ENCODE data around the gene CAMK2G.

The CAMK2G gene

DNA sequence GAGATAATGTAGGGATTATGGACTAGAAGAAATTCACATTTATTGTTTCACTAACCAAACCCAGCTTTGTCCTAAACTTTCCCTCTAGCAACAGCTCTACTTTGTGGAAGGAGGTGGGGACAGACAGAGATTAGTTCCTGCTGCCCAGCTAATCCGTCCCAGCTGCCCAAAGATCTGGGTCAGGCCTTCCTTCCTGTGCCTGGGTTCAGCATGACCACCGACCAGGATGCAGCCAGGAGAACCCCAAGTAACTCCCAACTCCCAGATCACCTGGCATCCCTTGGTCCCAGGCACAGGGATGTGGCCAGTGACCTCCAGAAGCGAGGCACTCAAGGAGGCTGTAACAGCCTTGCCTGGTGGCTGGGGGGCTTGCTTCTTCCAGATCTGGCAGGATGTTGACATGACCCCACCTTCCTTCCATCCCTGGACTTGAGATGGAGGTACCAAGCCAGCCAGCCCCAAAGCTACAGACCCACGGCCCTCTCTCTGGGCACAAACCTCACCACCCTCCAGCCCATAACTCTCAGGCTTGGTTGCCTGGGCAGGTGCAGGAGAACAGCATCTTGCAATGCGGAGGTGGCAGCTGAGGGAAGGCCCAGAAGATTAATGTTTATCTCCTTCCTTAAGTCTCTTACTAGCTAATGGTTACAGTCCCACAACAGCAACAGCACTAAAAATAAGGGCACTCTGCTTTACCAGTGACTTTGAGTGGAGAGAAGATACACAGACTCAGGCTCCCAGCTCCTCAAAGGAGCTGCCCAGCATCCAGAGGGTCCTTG lies 11.1 kb downstream of the CAMK2G start:
- DNase-seq (ENCODE audit: low read depth) = no peak

DNA sequence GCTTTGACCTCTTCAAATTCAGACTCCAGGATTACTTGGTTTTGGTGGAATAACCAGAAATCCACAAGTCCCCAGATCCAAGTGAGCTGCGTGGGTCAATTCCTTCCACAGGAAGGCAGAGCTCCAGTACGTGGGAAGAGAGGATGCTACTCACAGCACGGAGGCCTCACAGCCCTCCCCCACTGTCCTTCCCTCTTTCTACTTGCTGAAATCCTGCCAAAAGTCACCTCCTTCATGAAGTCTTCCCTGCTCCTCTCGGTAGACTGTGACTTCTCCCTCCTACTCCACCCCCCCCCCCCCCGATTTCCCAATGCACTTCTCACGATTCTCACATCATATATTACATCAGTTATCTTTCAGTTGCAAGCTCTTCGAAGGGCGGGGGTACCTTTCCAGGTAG lies 12.3 kb downstream of the CAMK2G start:
- no peak for DNase-seq (ENCODE audit: low read depth)

DNA sequence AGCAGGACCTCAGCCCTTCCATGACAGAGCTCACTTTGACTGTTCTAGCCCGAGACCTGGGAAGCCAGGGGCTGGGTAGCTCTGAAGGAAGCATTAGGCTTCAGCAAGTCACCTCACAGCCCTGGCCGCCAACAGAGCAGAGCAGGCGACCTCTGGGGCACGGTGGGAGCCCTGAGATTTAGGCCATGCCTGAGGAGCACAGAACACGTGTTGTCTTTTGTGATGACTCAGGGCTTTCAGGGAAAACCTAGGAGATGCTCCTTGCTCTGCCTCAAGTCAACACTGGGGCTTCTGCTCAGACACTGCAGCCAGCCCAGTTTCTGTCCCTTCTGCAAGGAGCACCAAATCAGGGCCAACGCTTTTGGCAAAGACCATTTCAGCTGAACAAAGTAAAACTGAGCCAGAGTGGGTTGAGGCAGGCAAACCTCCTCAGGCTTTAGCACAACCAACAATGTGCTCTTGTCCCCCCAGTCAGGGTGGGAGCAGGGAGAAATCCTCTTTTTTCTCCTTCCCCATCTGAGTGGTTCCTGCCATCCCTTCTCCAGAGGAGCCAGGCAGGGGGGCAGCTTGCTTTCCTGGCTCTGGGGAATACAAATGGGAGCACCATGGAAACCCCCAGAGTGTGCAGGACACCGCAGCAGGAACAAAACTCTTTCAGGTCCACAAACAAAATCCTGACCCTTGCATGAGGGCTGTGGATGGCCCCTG lies 14.4 kb downstream of the CAMK2G start:
- DNase-seq (ENCODE audit: low read depth) = no peak

DNA sequence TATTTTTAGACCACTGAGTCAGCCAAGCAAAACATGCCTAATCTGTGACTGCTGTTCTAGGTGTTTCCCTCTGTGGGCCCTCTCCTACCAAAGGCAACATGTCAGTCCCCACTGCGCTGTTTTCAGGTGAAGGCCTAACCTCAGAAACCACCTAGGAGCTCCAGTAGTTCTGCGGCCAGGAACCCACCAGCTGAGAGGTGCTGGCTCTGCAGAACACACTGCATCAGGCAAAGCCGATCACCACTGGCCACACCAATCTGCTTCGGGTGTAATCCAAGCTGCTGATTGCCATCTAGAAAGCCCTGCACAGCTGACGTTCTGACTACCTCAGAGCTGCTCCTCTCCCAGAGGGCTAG lies 14.9 kb downstream of the CAMK2G start:
- no peak for DNase-seq (ENCODE audit: low read depth)

DNA sequence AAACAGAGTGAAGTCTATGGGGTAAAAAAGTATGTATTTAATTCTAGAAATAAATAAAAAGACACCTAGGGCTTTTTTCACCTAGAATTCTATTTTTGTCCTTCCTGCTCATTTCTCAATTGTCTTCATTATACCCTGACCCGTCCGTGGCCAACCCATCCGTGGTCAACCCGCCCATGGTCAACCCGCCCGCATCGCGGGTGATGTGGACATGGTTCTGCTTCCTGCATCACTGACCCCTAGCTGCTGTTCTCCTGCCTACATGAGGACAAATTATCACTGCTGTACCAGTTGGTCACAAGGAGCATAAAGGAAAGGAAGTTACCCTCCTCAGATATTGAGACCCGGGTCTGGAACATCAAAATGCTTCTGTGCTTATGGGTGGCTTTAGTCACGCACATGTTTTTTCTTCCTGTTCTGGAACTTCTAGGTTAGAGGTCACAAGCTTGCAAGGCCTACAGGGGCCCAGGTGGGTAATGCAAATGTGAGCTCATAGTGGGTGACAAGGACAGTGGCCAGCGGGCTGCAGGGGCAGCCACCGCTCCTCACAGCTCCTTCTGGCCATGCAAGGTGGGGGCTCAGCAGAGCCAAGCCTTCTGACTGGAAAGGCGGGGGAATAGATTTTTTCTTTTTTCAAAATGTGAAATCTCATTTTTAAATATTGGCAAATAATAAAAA lies 15.5 kb downstream of the CAMK2G start:
- DNase-seq (ENCODE audit: low read depth) = no peak

DNA sequence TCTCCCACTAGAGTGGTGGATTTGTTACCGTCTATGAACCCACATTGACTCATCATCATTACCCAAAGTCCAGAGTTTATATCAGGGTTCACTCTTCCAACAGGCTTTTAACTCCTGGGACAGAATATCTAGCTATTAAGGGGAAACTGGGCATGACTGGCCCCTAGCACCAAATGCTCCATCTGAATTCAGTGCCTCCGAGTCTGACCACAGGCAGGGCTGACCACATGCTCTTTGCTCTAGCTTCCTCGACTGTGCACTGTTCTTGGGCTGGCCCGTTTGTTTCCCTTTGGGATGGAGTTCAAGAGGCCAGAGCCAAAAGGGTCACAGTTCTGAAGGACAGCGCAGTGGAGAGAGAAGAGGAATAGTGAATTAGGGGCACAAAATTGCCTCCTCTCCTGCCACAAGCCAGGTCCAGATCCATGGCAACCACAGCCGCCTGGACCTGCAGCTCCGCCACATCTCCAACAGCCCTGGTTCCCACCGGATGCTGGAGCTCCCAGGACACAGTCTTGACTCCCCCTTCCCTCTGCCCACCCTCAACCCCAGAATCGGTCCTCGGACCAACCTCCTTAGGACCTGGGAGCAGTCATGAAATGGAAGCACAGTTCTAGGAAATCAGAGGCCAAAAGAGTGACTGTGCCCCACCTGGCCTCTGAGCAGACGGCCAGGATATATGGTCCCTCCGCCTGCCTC lies 16.2 kb downstream of the CAMK2G start:
- no peak for DNase-seq (ENCODE audit: low read depth)

DNA sequence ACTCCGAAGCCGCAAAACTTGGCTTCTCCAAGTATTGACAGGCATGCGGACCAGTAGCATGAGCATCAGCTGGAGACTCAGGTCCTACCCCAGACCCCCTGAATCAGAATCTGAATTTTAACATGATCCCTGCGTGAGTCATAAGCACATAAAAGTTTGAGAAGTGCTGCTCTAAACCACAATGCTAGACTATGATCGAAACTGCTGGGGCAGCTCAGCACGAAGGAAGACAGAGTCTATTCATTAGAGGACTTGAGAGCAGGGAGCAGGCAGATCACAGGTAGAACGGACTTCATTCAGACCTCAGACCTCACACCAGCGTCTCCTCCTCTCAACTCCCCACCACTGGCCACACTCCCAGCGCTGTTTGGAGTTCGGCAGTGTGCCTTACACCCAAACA lies 16.9 kb downstream of the CAMK2G start:
- DNase-seq (ENCODE audit: low read depth) = no peak

DNA sequence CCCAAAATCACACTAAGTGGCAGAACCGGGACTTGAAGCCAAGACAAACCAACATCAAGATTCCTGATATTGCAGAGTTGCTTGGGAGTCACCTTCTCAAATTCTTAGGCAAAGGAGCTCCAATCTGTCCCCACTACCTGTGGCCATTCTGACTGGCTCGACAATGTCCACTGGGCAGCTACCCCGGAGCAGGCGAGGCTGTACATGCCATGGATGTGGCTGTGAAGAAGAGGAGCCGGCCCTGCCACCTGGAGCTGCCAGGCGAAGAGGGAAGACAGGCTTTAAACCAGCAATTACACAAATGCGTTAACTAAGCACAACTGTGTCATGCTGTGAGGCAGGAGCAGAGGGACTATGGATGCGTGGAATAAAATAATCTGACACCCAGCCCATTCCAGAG lies 18.1 kb downstream of the CAMK2G start:
- DNase-seq (ENCODE audit: low read depth) = no peak

DNA sequence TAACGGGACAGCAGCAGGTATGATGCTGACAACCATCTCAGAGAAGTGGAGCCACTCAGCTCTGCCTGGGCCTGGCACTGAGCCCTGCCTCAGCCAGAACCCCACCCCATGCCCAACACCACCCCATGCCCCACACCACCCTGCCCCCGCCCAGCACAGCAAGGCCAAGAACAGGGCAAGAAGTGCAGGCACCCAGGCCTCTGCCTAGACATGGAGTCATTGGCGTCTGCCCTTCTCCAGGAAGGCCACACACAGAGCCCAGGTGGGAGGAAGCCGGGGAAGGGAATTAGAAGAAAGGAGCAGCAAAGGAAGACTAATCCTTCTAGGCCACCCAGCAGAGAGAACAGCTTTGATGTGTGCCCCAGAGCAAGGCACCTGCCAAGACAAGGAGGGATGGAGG lies 18.9 kb downstream of the CAMK2G start:
- DNase-seq (ENCODE audit: low read depth) = no peak

DNA sequence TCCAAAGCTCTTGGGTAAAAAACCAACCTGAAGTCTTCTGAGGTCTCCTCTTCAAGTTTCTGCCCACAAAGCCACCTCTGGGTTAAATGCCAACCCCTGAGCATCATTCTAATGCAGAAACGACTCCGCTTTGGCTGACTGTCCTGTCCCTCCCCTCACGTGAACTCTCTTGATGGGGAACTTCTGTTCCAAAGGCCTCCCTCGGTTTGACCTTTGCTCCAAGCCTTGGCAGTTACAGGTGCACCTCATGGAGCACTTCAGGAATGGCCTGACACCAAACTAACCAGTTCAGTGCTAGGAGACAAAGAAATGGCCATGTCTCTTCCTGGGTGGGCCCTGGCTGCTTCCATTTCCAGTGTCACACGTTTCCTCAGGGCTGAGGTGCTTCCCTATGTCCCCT lies 20.0 kb downstream of the CAMK2G start:
- no peak for DNase-seq (ENCODE audit: low read depth)

DNA sequence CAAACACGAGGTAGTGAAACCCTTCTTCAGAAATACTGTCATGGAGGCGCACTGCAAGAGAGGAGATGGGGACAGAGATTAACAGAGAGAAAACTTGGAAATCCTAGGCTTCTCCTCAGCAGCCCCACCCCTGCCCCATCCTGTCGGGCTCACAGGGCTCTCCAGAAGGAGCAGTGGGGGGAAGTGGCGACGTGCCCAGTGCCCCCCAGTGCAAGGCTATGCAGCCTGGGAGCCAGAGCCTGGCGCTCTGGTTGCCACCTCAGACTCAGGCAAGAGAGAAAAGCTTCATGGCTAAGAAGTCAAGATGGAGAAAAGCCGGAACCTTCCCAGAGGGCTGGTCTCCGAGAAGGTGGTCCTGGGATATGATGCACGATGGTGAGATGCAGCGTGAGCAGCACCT lies 21.2 kb downstream of the CAMK2G start:
- no peak for DNase-seq (ENCODE audit: low read depth)

DNA sequence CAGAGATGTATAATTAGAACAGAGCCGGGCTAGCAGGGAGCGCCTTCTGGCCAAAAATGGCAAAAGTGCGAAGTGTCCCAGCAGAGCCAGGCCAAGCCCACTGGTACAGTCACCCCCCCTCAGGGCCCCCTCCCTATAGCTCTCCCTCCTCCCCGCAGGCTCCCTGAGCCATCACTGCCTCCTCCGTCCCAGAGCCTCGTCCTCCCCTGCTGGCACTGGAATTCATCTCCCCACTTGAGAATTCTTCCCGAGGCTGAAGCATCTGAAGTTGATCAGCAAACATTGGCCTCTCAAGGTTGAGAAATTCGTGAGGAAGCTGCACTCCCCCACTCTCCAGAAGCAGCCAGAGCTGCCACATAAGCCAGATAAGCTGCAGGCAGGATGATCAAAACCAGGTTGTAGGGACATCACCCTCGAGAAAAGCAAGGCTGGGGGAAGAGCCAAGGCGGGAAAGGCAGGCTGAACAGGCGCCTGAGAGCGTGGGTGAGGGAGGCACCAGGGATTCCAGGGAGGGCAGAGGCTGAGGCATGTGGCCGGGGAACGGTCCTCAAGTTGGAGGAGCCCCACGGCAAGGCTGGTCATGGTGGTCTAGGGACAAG lies 23.4 kb downstream of the CAMK2G start:
- no peak for DNase-seq (ENCODE audit: low read depth)

DNA sequence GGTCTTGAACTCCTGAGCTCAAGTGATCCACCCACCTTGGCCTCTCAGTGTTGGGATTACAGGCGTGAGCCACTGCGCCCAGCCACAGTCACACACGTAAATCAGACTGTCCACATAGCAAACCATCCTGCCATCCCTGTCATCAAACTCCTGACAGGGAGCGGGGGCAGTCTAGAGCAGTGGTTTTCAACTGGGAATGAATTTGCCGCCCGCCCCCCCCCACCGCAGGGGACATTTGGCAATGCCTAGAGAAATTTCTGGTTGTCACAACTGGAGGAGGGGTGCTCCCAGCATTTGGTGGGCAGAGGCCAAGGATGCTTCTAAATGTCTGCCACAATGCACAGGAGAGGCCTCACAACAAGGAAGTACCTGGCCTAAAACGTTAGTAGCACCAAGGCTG lies 24.1 kb downstream of the CAMK2G start:
- no peak for DNase-seq (ENCODE audit: low read depth)

DNA sequence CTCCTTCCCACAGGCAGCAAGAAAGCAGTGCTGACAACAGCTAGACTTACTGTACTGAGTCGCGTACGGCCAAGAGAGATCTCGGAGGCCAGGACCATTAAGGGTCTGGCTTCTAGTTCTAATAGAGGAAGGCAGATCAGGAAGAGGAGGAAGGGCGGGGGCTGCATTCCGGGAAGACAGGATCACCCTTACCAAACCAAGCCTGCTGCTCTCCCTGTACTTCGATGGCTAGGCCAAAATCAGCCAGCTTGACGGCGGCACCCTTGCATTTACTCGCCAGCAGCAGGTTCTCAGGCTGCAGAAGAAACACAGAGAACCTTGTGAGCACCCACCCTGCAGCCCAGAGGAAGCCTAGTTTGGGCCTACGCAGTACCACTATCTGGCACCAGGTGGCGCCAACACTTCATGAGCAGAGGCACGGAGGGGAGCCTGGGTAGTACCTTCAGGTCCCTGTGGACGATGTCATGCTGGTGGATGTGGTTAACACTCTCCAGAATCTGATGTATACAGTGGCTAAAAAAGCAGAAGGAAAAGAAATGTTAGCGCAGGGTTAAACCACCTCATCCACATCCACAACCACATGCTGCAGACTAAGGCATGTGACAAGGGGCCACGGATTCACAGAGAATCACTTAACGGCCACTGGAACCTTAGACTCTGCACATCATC lies 25.4 kb downstream of the CAMK2G start:
- DNase-seq (ENCODE audit: low read depth) = peak; percentile 86

DNA sequence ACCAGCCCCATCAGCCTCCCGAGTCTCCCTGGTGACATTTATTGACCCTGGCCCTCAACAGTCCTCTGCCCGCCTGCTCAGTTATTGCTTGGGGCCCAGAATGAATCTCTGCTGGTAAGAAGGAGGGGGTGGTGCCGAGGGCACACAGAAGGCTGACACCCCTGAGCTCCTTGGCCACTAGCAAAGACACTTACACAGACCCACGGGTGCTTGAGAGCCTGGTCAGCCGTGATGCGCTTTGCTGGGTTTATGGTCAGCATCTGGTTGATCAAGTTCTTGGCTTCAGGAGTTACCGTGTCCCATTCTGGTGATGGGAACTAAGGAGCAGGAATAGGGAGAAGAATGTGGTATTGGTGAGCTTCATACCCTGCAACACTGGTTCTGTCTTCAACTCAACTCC lies 27.3 kb downstream of the CAMK2G start:
- no peak for DNase-seq (ENCODE audit: low read depth)

DNA sequence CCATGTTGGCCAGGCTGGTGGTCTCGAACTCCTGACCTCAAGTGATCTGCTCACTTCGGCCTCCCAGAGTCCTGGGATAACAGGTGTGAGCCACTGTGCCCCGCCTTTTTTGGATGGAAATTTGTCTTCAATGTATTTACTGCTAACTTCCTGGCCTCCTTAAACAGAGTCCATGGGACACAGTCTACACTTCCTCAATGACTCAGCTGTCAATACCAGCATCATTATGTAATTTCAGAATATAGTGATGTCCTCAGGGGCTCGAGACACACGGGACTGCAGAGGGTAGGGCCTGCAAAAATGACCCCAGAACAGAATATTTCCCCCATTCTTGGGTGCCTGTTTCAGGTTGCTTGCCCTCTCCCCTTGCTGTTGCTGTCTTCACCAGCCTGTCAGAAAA lies 31.1 kb downstream of the CAMK2G start:
- DNase-seq (ENCODE audit: low read depth) = no peak

DNA sequence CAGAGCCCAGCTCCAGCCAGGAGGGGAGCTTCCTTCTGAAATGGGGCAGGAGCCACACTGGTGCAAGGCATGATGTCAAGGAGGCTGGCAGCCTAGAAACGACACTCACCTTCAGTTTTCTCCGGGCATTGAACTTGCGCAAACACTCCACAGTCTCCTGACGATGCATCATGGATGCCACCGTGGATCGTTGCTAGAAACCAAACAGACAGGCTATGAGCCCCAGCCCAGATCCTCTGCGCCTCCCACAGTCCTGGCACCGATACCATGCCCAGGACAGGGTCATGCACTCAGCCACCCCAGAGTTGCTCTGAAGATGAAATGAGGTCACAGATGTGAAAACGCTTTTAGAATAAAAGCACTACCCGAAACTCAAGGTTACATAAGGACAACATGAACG lies 32.0 kb downstream of the CAMK2G start:
- DNase-seq (ENCODE audit: low read depth) = no peak

DNA sequence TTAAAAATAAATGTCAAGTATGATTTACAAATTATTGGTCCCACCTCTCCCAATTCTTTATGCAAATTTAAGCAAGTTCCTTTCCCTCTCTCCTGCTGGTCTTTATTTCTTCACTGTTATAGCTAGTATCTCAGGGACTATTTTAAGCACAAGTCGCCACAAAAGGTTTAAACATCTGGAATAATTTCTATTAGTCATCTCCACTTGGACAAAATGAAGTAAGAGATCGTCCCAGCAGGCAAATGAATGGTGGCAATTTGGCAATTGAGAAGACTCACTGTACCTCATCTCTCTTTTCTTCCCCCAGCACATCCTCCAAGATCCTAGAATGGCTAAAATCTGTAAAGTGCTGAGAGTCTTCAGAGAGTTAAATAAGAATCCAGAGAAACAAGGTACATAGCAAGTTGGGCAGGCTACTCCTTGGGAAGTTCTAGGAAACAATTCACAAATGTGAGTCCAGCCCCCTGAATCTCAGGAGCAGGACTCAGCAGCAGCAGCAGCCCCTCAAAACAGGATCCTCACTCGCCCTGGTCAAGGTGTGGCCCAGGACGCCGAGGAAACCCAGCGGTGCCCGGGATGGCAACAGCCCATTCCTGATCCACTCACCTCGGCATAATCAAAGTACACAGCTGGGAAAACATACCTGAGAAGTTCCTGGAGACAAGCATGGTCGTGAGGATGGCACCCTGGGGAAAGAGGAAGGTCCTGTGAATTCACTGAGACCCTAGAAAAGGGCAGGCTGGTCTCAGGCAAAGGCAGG lies 32.6 kb downstream of the CAMK2G start:
- DNase-seq (ENCODE audit: low read depth) = no peak

DNA sequence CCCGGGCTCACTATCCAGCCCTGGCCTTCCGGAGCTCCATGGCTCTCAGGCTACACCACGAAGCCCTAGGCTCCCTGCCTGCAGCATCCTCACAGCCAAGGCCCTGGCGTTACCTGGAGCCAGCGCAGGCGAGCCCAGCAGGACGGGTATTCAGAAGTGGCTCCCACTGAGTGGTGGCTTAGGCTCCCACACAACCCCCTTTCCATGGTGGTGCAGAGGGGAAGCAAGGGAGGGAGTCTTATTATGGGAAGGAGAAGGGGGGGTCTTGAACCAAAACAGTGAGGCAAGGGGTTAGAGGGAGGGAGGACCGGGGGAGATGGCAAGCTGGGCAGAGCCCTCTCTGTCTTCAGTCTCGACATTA lies 33.3 kb downstream of the CAMK2G start:
- no peak for DNase-seq (ENCODE audit: low read depth)

DNA sequence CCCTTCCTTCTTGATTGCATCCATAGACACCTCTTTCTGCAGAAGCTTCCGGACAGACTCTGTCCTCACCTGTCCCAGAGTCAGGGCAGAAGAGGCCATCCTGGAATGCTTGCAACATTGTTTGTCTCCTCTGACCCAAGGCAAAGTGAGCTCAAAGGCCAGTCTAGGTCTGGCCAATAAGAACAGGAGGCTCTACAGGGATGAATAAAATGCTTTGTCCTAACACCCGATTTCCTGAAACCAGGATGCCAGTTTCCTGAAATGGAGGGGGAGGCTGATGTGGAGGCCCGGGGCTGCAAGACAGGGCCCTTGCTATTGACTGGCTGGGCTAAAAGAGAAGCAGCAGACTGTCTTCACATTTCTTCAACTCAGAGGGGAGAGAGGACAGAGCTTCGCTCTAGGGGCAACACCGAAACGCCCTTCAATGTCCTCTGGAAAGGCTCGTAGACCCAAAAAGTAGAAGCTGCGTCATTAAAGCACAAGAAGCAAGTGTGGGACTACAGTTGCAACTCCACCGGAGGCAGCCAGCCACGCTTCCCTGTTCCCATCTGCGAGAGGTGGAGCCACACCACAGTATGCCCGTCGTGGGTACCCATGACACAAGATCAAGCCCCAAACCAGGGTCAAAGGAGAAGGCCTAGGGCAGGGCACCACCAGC lies 33.8 kb downstream of the CAMK2G start:
- DNase-seq (ENCODE audit: low read depth) = no peak

DNA sequence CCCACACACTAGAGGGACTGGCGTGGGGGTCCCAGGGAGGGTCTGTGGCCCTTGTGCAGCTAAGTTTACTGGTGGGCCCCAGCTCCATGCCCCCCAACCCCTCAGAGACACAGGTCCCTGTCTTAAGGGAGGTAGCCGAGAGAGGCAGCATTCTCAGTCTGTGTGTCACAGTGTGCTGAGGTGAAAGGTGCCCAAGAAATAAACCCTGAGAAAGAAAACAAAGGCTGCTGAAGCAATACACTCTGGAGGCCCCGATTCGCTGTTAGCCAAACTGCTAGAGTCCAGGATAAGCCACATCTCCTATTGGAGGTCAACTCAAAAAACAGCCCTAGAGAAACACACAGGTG lies 34.3 kb downstream of the CAMK2G start:
- no peak for DNase-seq (ENCODE audit: low read depth)
